Right kidney (tissue), 1 donor: Measurements from ENCODE around the gene ISM1.

Experiments used
- DNase-seq: peaks from one replicate; pipeline ENCODE4 v3.0.0-alpha.2; 2016

Gene ISM1

DNA sequence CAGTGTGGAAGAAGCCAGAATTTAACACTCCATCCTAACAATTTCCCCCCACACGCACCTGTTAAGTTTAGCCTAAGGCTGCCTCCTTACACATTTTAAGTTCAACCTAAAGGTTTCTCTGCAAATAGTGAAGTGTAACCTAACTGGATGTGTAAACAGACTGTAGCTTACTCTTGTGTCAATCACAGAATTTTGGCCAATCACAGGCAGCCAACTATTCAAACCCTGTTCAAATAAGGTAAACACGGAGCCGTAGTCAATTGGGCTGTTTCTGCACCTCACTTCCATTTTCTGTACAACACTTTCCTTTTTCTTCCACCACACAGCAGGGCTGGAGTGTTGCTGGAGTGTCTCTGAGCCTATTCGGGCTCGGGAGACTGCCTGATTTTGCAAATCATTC lies 92.1 kb downstream of the ISM1 start:
- no peak for DNase-seq

DNA sequence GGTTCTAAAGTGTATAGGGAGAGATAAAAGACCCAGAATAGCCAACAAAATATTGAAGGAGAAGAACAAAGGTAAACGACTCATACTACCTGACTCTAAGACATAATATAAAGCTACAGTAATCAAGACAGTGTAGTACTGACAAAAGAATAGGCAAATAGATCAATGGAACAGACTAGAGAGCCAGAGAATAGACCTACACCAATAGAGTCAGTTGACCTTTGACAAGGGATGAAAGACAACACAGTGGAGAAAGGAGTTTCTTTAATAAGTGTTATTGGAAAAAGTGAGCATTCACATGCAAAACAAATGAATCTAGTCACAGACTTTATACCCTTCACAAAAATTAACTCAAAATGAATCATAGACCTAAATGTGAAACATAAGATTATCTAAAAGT lies 96.4 kb downstream of the ISM1 start:
- no peak for DNase-seq

DNA sequence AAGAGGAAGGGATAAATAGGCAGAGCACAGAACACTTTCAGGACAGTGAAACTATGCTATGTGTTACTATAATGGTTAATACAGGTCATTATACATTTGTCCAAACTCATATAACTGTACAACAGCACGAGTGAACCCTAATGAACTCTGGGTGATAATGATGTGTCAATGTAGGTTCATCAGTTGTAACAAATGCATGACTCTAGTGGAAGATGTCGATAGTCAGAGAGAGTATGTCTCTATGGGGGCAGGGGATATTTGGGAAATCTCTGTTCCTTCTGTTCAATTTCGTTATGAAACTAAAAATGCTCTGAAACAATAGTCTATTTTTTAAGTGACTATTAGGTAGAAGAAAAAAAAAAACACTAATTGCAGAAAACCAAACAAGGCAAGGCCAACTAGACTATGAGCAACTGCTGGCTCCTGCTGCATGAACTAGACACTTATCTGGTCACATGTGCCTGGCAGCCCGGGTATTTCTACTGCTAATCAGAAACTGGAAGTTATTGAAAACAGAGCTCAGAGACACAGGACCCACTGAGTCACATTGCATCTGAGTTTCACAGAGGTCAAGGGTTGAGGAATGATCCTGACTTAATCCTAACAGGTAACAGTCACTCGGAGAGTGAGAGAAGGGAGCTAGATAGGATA lies 97.9 kb downstream of the ISM1 start:
- no peak for DNase-seq

DNA sequence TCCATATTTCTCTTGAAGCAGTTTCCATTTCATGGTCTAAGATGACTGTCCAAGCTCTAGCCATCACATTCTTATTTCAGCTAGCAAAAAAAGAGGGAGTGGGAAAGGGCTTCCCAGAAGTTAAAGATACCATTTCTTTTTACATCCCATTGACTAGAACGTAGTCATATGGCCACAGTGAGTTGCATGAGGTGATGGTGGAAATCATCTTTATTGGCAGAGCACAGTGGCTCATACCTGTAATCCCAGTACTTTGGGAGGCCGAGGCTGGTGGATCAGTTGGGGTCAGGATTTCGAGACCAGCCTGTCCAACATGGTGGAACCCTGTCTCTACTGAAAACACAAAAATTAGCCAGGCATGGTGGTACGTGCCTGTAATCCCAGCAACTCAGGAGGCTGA lies 99.6 kb downstream of the ISM1 start:
- no peak for DNase-seq

DNA sequence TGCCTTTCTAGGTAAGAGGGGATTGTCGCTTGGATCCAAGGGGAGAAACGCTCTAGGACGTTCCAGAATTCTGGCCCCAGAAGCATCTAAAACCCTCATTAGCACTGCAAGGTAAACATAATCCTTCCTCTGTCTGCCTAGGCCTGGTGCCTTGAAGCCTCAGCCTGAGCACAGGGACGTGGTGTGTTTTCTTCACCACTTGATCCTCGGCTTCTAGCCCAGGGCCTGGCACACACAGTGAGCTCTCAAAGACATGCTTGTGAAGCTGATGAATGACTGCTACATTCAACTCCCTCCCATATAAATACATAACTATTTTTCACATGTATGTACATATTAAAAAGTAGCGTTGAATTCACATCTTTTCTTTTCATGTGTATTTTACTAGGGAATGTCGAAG lies 100.3 kb downstream of the ISM1 start:
- no peak for DNase-seq

DNA sequence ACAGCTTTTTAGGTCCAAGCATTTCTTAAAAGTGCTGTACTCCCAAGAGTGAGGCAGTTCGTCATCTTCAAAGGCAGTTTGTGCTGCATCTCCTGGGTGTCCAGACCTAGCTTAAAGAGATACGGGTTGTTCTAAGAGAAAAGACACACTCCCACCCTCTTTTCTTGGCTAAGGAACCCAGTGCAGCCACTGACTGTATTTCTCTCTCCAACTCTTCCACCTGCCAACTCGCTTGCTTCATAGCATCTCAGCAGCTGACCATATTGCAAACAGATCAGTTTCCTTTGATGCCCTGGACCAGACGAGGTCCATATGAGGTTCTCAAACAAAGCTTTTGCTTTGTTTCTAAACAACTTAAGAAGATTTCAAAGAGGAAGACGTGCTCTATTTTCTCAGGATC lies 101.1 kb downstream of the ISM1 start:
- no peak for DNase-seq

DNA sequence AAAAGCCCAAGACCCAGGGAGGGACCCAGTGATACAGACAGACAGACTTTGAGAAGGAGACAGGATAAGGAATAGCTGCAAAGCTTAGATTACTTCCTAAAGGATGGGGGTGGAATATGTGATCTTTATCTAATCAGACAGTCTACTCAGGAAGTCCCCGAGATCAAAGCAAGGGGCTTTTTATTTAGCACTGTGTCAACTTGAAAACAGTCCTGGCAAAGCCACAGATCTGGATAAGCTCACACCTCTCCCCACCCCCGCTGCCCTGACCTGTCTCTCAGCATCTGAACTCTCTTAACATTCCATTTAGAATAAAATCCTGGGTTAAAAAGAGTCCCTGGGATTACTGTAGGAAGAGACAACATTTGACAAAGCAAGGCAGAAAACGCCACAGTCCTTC lies 101.5 kb downstream of the ISM1 start:
- DNase-seq, result no peak

DNA sequence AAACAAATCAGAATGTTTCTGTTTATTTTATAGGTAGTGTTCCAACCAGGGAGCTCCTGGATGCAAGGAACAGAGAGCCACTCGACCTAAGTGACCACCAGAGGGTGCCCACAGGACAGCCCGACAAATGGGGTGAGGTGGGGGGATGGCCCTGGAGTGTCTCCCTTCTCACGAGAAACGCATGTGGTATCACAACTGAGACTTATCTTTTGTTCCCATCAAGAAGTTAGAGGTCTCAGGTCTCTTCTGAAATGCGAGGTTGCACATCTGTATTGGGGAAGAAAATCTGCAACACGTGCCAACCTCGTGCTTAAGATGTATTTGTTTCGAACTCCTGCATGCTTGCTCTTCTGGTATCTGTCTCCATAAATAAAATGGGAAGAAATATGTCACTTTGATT lies 104.0 kb downstream of the ISM1 start:
- no peak for DNase-seq

DNA sequence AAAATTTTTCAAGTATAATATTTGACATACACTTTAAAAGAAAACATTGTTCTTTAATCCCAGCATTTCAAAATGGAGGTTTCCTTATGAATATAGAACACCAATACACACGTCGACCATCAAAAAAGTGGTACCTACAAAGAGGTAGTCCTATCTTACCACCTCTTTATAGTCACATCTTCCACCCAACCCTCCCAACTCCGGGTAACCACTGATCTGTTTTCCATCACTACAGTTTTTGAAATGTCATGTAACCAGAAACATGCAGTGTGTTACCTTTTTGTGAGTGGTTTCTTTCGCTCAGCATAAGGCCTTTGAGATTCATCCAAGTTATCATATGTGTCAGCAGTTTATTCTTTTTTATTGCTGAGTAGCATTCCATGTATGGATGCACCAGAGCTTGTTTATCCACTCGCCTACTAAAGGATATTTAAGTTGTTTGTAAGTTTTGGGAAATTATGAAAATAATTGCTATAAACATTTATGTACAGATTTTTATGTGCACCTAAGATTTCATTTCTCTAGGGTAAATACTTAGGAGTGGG lies 104.8 kb downstream of the ISM1 start:
- DNase-seq, result no peak

DNA sequence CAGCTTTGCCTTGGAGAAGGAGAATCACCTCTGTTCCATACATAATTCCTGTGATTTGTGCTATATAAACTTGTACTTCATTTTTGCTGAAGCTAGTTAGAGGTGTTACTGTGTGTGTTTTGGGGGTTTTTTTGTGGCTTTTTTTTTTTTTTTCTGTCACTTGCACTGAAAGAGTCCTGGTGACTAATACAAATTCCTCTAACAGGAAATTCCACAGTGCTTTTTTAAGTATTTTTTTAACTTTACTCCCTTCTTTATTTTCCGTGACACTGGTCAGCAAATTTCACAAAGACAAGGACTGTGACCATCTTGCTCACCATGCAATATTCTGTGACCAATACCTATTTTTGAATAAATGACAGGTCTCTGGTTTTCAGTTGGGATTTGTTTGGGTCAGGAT lies 110.5 kb downstream of the ISM1 start:
- DNase-seq, result no peak

DNA sequence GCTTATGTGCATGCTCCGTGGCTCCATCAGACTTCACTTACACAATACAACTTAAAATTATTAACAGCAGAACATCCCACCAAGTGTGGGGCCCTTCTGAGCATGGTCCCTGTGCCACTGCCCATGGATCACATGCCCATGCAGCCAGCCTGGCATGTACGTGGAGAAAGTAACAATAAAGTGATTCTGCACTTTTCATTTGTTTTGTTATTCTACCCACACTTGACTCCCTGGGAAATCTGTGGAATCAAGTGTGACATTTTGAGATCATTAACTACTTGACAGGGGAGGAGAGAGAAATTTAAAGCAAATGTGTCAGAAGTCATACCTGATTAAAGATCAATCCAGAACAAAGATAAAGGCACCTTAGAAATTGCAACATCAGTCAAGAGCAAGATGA lies 112.0 kb downstream of the ISM1 start:
- no peak for DNase-seq

DNA sequence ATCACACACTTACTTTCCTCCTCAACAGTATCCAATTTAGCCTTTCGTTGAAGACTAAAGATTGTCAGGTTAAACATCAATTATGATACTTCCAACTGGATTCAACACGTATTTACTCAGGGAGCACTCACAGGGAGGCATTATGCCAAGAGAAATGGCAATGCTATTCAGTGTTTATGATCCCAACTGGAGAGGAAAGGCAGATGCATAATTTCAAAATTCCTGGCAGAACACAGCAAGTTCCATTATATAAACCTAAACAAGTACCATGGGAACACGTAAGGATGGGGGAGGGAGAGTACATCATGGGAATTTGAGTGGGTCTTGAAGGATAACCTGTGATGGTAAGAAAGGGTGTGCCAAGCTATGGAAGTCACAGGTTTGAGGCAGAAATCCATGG lies 112.7 kb downstream of the ISM1 start:
- no peak for DNase-seq

DNA sequence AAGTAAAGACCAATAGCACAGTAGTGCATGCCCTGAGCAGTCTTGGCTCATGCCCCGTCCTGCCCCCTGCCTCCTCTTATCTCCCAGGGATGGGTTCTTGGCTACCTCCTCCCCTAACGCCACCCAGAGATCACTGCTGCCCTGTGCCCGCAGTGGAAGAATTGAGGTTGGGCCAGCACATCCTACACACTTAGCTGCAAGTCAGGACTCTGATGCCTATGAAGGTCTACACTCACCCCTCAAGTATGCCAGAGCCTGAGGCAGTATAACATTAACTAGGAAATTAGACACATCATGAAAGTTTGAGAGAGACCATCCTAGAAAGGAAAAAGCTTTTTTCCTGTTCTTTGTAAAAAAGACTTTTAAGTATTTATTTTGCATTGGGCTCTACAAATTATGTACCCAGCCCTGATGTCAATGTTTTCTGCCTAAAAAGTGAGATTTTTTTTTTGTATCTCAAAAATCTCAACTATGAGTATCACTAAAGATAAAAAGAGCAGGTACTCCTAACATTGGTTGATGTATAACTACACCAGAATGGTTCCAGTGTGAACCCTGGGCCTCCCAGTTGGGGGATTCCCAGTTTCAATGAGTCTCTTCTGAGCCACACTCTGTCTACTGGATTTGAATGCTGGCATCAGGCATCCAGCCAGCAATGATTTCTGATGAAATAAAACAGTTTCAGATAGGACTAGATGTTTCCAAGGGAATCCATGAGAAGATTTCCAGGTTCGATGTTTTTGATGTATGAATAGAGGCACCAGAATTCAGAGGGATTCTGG lies 115.4 kb downstream of the ISM1 start:
- DNase-seq, result no peak

DNA sequence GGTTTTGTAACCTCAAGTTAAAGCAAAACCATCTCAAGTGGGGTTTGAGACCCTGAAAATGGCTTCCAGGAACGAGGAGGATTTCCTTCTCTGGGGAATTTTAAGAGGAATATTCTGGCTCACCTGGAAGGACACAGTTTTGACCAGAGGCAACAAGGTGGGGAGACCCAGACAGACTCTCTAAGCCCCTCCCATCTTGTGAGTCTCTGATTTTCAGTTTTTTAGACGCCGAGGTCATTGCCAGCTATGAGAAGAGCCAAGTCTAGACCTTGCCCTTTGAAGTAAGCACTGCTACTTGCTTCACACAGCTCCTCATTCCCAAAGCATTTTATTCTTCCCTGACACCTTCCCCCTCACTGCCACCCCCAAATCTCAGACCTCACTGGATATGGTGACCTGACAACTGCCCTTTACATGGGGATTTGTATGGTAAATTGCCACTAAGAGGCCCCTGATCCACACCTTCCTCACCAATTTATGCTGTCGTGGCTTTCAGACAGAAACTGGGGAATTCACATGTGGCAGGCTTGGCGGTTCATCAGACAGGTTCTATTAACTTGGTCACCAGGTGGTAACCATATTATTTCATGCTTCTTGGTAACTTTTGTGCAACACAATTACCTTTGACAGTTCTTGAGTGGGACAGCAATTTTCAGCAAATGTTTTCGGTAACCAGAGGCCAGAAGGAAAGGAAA lies 116.2 kb downstream of the ISM1 start:
- DNase-seq, result no peak

DNA sequence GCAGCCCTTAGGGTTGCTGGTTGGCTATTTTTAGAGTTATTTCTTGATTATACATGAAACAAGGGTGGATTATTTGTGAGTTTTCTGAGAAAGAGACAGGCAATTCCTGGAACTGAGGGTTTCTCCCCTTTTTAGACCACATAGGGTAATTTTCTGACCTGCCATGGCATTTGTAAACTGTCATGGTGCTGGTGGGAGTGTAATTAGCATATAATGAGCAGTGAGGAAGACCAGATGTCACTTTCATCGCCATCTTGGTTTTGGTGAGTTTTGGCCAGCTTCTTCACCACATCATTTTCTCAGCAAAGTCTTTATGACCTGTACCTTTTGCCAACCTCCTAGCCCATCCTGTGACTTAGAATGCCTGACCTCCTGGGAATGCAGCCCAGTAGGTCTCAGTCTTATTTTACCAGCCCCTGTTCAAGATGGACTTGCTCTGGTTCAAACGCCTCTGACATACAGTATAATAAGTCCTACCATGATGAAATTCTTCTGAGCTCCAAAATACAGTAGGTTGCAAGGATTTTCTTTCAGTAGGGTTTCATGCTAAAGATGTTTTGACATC lies 117.1 kb downstream of the ISM1 start:
- DNase-seq, result no peak

DNA sequence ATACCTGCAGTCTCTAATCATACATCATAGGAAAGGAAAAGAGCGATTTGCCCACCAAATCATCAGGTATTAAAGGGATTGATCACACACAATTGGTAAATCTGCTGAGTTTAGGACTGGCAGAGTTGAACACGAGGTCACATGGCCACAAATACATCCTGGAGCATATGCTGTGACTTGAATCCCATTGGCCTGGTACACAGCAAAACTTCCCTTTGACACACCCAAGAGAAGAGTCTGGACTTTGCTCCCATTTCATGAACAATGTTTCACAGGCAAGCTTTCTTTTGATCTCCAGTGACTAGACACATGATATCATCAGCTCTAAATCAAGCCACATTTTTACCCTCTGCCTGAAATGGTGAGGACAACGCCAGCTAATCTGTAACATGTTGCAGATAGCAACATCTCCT lies 117.9 kb downstream of the ISM1 start:
- DNase-seq, result no peak

DNA sequence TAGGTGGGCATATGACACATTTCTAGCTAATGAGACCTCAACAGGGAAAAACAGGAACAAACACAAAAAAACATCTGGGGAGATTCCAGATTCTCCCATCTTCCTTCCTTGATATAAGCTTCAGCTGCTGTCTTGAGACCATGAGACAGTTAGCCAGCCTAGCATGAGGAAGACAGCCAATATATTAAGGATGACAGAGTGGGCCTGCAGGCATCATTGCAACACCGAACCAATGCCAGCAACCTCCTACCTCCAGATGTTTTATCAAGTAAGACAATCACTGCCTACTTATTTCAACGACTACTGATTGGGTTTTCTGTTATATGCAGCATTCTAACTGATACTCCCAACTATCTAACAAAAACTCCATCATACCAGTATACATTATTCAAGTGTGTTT lies 119.0 kb downstream of the ISM1 start:
- no peak for DNase-seq

DNA sequence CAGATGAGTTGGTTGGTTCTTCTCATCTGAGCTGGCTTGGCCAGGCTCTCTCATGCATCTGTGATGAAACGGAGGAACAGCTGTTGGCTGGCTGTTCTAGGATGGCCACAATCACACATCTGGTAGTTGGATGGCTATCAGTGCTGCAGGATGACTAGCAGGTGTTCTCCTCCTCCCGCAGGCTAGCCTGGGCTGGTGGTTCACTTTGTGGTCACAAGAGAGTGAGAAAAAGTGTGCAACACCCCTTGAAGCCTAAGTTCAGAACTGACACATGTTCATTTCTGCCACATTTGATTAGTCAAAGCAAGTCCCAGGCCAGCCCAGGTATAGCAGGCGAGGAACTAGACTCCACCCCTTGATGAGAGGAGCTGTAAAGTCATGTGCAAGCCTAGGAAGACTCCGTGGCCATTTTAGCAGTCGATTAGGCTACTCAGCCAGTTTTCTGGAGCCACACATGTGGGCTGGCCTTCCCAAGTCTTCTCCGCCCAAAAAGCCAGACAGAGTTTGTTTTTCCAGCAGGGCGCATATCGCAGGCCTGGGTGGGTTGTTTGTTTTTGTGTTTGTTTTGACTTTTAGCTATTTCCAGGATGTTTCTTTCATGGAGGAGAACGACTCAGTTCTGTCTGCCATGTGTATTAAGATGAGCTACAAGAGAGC lies 120.8 kb downstream of the ISM1 start:
- DNase-seq, result no peak

DNA sequence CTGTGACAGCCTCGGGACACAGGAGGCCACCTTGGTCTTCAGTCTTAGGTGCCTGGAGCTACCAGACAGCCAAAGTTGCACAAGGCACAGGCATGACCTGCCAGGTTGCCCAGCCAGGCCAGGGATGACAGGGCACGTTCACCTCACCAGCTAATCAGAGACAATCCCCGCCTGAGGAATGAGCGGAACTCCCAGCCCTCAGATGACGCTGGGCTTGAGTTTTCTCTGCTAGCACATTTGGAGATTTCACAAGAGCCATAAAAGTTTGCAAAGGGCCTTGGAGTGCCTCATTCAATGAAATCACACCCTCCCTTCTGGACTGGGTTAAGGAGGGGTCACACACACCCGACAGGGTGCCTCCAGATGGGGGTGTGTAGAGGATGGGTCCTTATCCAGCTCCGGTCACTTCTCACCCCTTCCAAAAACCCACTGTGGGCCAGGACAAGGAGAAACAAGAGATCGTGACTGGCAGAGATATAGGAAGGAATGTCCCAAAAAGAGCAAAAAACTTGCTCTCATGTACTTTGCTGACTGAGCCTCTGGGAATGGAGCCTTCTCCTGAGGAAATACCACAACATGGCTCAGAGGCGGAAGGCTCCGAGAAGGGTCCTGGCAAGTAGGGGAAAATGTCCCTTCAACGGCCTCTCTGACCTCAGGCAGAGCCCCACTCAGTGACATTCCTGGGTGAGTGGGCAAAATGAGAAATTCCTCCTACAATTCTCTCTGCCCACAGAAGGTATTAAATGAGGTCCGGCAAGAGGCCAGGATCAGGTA lies 121.6 kb downstream of the ISM1 start:
- no peak for DNase-seq

DNA sequence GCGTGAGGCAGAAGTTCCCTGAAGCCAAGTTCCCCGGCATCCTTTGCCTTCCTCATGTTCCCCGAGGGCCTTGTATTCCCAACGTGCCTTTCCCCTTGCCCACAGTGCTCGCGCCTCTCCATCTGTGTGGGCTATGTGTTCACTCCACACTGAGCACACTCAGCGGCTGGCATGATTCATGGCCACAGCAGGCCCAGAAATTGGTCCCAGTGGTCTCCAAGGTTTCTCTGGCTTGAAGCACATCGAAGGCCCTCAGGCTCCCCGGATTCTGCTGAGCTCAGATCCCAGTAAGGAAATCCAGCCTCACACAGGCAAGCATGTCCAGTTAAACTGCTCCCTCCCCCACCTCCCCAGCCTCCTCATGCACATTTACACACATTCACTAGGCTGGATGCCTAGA lies 123.6 kb downstream of the ISM1 start:
- DNase-seq, result no peak

DNA sequence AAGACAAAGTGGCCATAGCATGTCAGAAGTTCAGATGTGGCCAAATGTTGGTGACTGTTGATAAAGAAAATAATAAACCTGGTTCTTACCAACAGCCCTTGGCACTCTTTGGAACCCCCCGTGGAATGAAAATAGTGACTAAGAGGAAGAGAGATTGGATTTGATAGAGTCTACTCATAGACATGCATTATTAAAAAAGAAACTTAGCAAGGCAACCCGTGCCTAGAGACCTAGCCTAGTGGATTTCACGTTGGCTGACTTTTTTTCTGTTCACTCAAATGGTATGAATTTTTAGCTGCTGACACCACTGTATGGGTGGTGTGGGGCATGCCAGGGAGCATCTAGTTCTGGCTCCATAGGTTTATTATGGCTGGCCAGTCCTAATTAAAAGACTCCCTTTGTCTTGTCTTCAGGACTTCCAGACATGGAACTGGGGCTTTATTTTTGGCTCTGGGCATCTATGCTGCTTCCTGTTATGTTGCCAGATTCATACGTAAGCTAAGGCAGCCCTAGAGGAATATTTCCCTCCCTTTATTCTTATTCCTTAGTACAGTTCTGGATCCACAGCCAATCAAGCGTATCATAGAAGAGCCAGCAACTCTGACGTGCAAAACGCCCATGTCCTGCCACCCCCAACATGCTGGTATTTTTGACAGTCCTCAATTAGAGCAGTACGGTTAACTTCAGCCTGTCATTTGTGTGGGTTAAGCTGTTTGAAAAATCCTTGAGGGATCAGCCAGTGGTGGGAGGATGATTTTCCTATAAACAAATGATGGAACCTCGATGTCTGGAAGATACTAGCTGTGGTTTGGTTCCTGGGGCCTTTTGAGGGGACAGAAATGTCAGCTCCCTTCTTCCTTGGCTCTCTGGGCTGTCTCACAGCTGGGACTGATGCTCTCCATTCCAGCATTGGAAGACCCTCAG lies 127.5 kb downstream of the ISM1 start:
- DNase-seq, result no peak
